A673 (cell line): Measurements from ENCODE around the gene FAM185A.

Source experiments
- CTCF ChIP-seq: fragments of 300-800, 200-600 bp; sonication (generic); conservative IDR thresholded peaks from 2 replicates; pipeline ENCODE4 v1.5.1; 2017; ENCODE audit warnings: low read depth, mild to moderate bottlenecking, antibody characterized with exemption, low read length, moderate library complexity, mixed read lengths
- EZH2 ChIP-seq: fragments of 200-600 bp; sonication (generic); IDR thresholded peaks from 2 replicates; pipeline ENCODE4 v1.6.1; 2017; ENCODE audit warnings: borderline replicate concordance, low read depth, mild to moderate bottlenecking, mixed read lengths, antibody characterized with exemption, low read length; ENCODE audit not compliant: poor library complexity, severe bottlenecking

- TF ChIP-seq CTCF (no peak), EZH2 (no peak)
Observed at GRCh38 chr7:102814025-102814471, 65.2 kb downstream of the FAM185A start.
